Activated naive CD4-positive, alpha-beta T cell treated with anti-CD3 and anti-CD28 coated beads for 36 hours (primary cell): ENCODE results near the gene AHI1. TPM values are rescaled to one million over a fixed set of nuclear protein-coding genes. Genes with fewer than 3 reads are reported as not detected.

Experiments used
- CTCF ChIA-PET: fragments of 350-600 bp; sonication (Branson Sonifier 250); formaldehyde crosslinking; loops from one replicate; lab custom pipeline; 2021; ENCODE audit warnings: antibody characterized with exemption; lab: Charles Lee
- DNase-seq: peaks from one replicate; pipeline ENCODE4 v3.0.0-alpha.2; 2020
- H3K27ac Mint-ChIP-seq: one replicate; pipeline ENCODE4 v1.8.0; 2021; ENCODE audit warnings: mild to moderate bottlenecking, mixed read lengths
- H3K27me3 Mint-ChIP-seq: one replicate; pipeline ENCODE4 v1.8.0; 2021; ENCODE audit warnings: low read depth, mixed read lengths
- H3K36me3 Mint-ChIP-seq: one replicate; pipeline ENCODE4 v1.8.0; 2021; ENCODE audit warnings: low read depth, mixed read lengths
- H3K4me1 Mint-ChIP-seq: one replicate; pipeline ENCODE4 v1.8.0; 2021; ENCODE audit warnings: low read depth, mixed read lengths
- H3K4me3 Mint-ChIP-seq: one replicate; pipeline ENCODE4 v1.8.0; 2021; ENCODE audit warnings: mild to moderate bottlenecking, moderate library complexity, mixed read lengths
- H3K9me3 Mint-ChIP-seq: one replicate; pipeline ENCODE4 v1.8.0; 2021; ENCODE audit warnings: mixed read lengths
- intact Hi-C: fragments of 100-400 bp; cut with micrococcal nuclease; formaldehyde crosslinking; loops from one replicate; pipeline ENCODE4 v1.15.1; 2023
- total RNA-seq, 2 experiments: library from RNA; stranded (reverse); gene quantifications; one replicate each; pipeline ENCODE4 v1.2.3, GENCODE V29; 2021

The AHI1 gene
- total RNA-seq, 2 experiments from 2014 or later: 17.8 to 18.8 TPM

DNA sequence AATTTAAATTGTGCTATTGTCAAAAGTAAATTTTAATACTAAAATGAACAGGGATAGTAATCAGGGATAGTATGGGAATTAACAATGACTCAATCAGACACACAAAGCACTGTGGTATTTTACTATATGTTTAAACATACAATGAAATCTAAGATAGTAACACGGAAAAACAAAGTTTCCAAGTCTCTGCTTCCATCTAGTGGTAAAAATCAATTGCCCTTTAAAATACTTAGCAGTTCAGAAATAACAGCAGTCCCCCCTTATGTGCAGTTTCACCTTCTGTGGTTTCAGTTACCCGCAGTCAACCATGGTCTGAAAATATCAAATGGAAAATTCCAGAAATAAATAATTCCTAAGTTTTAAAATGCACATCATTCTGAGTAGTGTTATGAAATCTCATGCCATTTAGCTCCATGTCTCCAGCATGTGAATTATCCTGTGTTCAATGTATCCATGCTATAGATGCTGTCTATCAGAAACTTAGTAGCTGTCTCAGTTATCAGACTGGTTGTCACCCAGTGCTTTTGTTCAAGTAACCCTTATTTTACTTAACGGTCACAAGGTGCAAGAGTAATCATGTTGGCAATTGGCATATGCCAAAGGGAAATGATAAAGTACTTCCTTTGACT lies 58.5 kb downstream of the AHI1 start:
- CTCF ChIA-PET: interaction anchor here (0.6 to 1.7 kb wide), 6 partner anchors 11 to 1317 kb away, joined by 3 to 6 read pairs (median 4); no protein-coding TSS in a partner anchor
- H3K9me3 Mint-ChIP-seq: peaks cover 3% of the 10 kb centered on the region
- intact Hi-C loops: loop anchor here (1.0 to 5.0 kb wide), 7 partner anchors 227 to 557 kb away; partner anchors contain the start of gene MYB
- no peak overlapping the region for H3K27ac Mint-ChIP-seq
- H3K27me3 Mint-ChIP-seq: no peaks in the 10 kb centered on the region
- peaks cover 5% of the 10 kb centered on the region for H3K36me3 Mint-ChIP-seq
- peak overlapping the region; percentile 7 for H3K4me3 Mint-ChIP-seq
- peaks cover 22% of the 10 kb centered on the region for H3K4me1 Mint-ChIP-seq
- no peak for DNase-seq

- CTCF ChIA-PET: no interaction called here
- no peak overlapping the region for H3K27ac Mint-ChIP-seq
- no peak overlapping the region for H3K4me3 Mint-ChIP-seq
- no peak for DNase-seq
- H3K27me3 Mint-ChIP-seq: no peaks in the 10 kb centered on the region
- H3K4me1 Mint-ChIP-seq: peaks cover 14% of the 10 kb centered on the region
- peaks cover 11% of the 10 kb centered on the region for H3K36me3 Mint-ChIP-seq
- intact Hi-C loops: loop anchor here (5.0 kb wide), 4 partner anchors 223 to 433 kb away; partner anchors contain the start of gene MYB
- peaks cover 3% of the 10 kb centered on the region for H3K9me3 Mint-ChIP-seq
These were observed 62.5 kb downstream of the AHI1 start for GRCh38 chr6:135434991-135435390.

GRCh38 chr6:135434095-135434494 lies 63.4 kb downstream of the AHI1 start:
- CTCF ChIA-PET: no interaction called here
- intact Hi-C loops: no loop called here

DNA sequence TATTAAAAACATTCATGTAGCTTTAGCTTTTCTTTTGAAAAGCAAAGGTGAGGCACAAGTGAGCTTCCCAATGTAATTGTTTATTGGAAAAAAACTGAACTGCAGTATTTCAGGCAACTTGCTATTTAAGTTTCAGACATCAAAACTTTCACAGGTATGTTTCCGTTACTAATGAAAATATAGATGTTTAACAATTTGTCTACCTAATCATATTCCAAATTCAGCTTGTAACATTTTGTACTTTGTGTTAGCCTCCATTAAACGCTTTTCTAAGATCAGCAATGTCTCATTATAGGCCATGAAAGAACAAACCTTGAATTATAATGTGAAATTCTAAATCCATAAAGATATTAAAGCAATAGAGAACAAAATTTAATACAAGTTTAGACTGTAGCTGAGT lies 69.5 kb downstream of the AHI1 start:
- H3K27ac Mint-ChIP-seq: no peak overlapping the region
- CTCF ChIA-PET: interaction anchor here (0.6 kb wide), 2 partner anchors 171 to 409 kb away, joined by 3 to 5 read pairs; no protein-coding TSS in a partner anchor
- intact Hi-C loops: loop anchor here (10.0 kb wide), 1 partner anchor 1273 kb away; no protein-coding TSS in a partner anchor

More at GRCh38 chr6:135434095-135434494, 63.4 kb downstream of the AHI1 start:
- no peak for DNase-seq
- H3K4me3 Mint-ChIP-seq: no peak overlapping the region
- no peak overlapping the region for H3K27ac Mint-ChIP-seq
- H3K27me3 Mint-ChIP-seq: no peaks in the 10 kb centered on the region
- peaks cover 11% of the 10 kb centered on the region for H3K36me3 Mint-ChIP-seq
- H3K9me3 Mint-ChIP-seq: peaks cover 3% of the 10 kb centered on the region
- peaks cover 5% of the 10 kb centered on the region for H3K4me1 Mint-ChIP-seq

GRCh38 chr6:135426833-135427232 lies 70.7 kb downstream of the AHI1 start:
- Mint-ChIP-seq H3K27me3 (no peaks in the 10 kb centered on the region), H3K4me3 (no peak overlapping the region), H3K4me1 (no peaks in the 10 kb centered on the region), H3K36me3 (peaks cover 1% of the 10 kb centered on the region), H3K27ac (no peak overlapping the region), H3K9me3 (no peaks in the 10 kb centered on the region)
- no peak for DNase-seq
- CTCF ChIA-PET: interaction anchor here (0.5 kb wide), 1 partner anchor 404 kb away, joined by 3 read pairs; no protein-coding TSS in a partner anchor
- intact Hi-C loops: loop anchor here (10.0 kb wide), 1 partner anchor 1272 kb away; no protein-coding TSS in a partner anchor

More for the DNA sequence above, 69.5 kb downstream of the AHI1 start:
- Mint-ChIP-seq H3K4me3 (no peak overlapping the region), H3K27me3 (no peaks in the 10 kb centered on the region), H3K36me3 (peaks cover 5% of the 10 kb centered on the region), H3K4me1 (no peaks in the 10 kb centered on the region), H3K9me3 (no peaks in the 10 kb centered on the region)
- no peak for DNase-seq

- no peaks in the 10 kb centered on the region for H3K9me3 Mint-ChIP-seq
- CTCF ChIA-PET: interaction anchor here (0.6 to 1.9 kb wide), 5 partner anchors 15 to 484 kb away, joined by 3 to 6 read pairs (median 3); no protein-coding TSS in a partner anchor
These were observed 73.2 kb downstream of the AHI1 start for GRCh38 chr6:135424385-135424784.

DNA sequence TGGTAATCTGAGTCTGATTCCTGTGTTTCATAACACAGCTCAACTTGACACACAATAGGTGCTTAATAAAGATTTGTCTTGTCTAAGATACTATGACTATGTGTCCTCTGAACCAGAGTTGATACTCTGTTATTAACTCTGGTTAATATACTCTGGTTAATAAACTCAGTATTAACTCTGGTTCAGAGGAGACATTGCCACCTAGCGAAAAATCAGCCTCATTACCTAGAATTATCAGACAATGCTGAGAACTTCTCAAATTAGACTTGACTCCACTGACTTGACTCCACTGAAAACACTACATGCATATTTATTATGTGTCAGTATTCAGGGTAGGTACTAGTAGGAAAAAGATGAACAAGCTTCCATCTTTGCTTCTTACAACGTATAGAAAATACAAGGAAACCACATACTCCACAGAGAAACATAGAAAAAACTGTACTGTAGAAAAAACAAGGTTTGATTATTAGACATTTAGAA lies 73.9 kb downstream of the AHI1 start:
- no peaks in the 10 kb centered on the region for H3K27me3 Mint-ChIP-seq
- peaks cover 4% of the 10 kb centered on the region for H3K36me3 Mint-ChIP-seq
- H3K4me1 Mint-ChIP-seq: no peaks in the 10 kb centered on the region
- CTCF ChIA-PET: interaction anchor here (0.6 to 1.9 kb wide), 12 partner anchors 16 to 483 kb away, joined by 3 to 6 read pairs (median 3); no protein-coding TSS in a partner anchor
- no peak overlapping the region for H3K4me3 Mint-ChIP-seq
- intact Hi-C loops: loop anchor here (1.0 to 10.0 kb wide), 5 partner anchors 226 to 1269 kb away; no protein-coding TSS in a partner anchor
- H3K9me3 Mint-ChIP-seq: no peaks in the 10 kb centered on the region
- no peak for DNase-seq
- H3K27ac Mint-ChIP-seq: no peak overlapping the region

More at GRCh38 chr6:135424385-135424784, 73.2 kb downstream of the AHI1 start:
- no peak for DNase-seq
- Mint-ChIP-seq H3K36me3 (peaks cover 4% of the 10 kb centered on the region), H3K27me3 (no peaks in the 10 kb centered on the region), H3K27ac (no peak overlapping the region), H3K4me1 (no peaks in the 10 kb centered on the region), H3K4me3 (no peak overlapping the region)
- intact Hi-C loops: loop anchor here (5.0 to 10.0 kb wide), 3 partner anchors 227 to 1270 kb away; no protein-coding TSS in a partner anchor

GRCh38 chr6:135419162-135419561 lies 78.4 kb downstream of the AHI1 start:
- Mint-ChIP-seq H3K27me3 (no peaks in the 10 kb centered on the region), H3K36me3 (peaks cover 4% of the 10 kb centered on the region), H3K9me3 (no peaks in the 10 kb centered on the region), H3K4me3 (no peak overlapping the region), H3K27ac (no peak overlapping the region), H3K4me1 (no peaks in the 10 kb centered on the region)
- intact Hi-C loops: no loop called here
- CTCF ChIA-PET: interaction anchor here (0.6 kb wide), 1 partner anchor 479 kb away, joined by 3 read pairs; no protein-coding TSS in a partner anchor
- DNase-seq: no peak

GRCh38 chr6:135418040-135418760 lies 79.3 kb downstream of the AHI1 start:
- H3K9me3 Mint-ChIP-seq: no peaks in the 10 kb centered on the region
- no peaks in the 10 kb centered on the region for H3K27me3 Mint-ChIP-seq
- CTCF ChIA-PET: no interaction called here
- H3K36me3 Mint-ChIP-seq: peaks cover 5% of the 10 kb centered on the region
- peaks cover 2% of the 10 kb centered on the region for H3K4me1 Mint-ChIP-seq
- H3K27ac Mint-ChIP-seq: no peak overlapping the region
- H3K4me3 Mint-ChIP-seq: no peak overlapping the region
- intact Hi-C loops: no loop called here
- no peak for DNase-seq

DNA sequence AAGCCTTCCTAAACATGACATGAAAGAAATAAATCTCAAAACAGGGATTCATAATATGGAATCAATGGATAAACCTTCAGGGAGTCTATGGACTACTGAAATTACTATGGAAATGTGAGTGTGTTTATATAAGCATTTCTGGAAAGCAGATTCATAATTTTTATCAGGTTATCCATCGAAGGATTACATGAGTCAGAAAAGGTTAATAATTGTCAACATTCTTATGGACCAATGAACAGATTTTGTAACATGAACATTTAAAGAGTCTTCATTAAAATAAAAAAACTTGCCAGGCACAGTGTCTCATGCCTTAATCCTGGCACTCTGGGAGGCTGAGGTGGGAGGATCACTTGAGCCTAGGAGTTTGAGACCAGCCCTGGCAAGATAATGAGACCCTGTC lies 84.8 kb downstream of the AHI1 start:
- intact Hi-C loops: no loop called here
- peaks cover 7% of the 10 kb centered on the region for H3K36me3 Mint-ChIP-seq
- peaks cover 2% of the 10 kb centered on the region for H3K4me1 Mint-ChIP-seq
- CTCF ChIA-PET: no interaction called here
- H3K9me3 Mint-ChIP-seq: no peaks in the 10 kb centered on the region
- H3K4me3 Mint-ChIP-seq: no peak overlapping the region
- DNase-seq: no peak
- H3K27ac Mint-ChIP-seq: no peak overlapping the region
- H3K27me3 Mint-ChIP-seq: no peaks in the 10 kb centered on the region

DNA sequence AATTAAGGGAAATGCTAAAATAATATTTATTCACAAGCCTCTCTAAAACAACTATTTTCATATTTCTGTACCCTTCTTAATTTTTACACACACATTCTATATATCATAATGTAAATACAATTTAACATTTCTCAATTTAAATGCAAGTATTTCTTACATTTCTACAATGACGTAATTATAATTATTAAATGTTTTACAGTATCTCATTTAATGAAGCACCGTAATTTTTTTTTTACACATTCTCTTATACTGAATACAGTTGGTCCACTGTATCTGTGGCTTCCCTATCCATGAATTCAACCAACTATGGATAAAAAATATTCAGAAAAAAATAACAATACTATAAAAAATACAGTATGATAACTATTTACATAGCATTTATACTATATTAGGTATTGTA lies 85.7 kb downstream of the AHI1 start:
- H3K9me3 Mint-ChIP-seq: no peaks in the 10 kb centered on the region
- no peaks in the 10 kb centered on the region for H3K27me3 Mint-ChIP-seq
- no peak overlapping the region for H3K4me3 Mint-ChIP-seq
- no peak for DNase-seq
- H3K4me1 Mint-ChIP-seq: peaks cover 2% of the 10 kb centered on the region
- intact Hi-C loops: no loop called here
- CTCF ChIA-PET: no interaction called here
- no peak overlapping the region for H3K27ac Mint-ChIP-seq
- H3K36me3 Mint-ChIP-seq: peaks cover 8% of the 10 kb centered on the region

- Mint-ChIP-seq H3K9me3 (no peaks in the 10 kb centered on the region), H3K27me3 (no peaks in the 10 kb centered on the region), H3K4me1 (peaks cover 2% of the 10 kb centered on the region), H3K27ac (no peak overlapping the region), H3K36me3 (peaks cover 8% of the 10 kb centered on the region), H3K4me3 (no peak overlapping the region)
- no peak for DNase-seq
- intact Hi-C loops: no loop called here
- CTCF ChIA-PET: no interaction called here
These were observed 86.2 kb downstream of the AHI1 start for GRCh38 chr6:135411339-135411738.
